SK-N-SH treated with all-trans-retinoic acid at 6 μM for 48 hours (cell line): ENCODE measurements around the gene CHST9.

Experiments
- ISL1 ChIP-seq: fragments of 250-450 bp; sonication (Bioruptor Pico); IDR thresholded peaks from 2 replicates; pipeline ENCODE4 v2.1.2; 2022; ENCODE audit warnings: mild to moderate bottlenecking, moderate library complexity
- RARB ChIP-seq: fragments of 250-450 bp; sonication (Bioruptor Pico); IDR thresholded peaks from 2 replicates; pipeline ENCODE4 v1.8.0; 2021; ENCODE audit warnings: mild to moderate bottlenecking, moderate library complexity
- ZFP3 ChIP-seq: fragments of 250-450 bp; sonication (Bioruptor Pico); IDR thresholded peaks from 2 replicates; pipeline ENCODE4 v1.5.0; 2020; ENCODE audit warnings: mild to moderate bottlenecking, moderate library complexity
- TF ChIP-seq, protein P1 (sequence below): fragments of 250-450 bp; sonication (Bioruptor Pico); IDR thresholded peaks from 2 replicates; pipeline ENCODE4 v1.8.0; 2020; ENCODE audit warnings: mild to moderate bottlenecking, moderate library complexity, borderline replicate concordance

DNA sequence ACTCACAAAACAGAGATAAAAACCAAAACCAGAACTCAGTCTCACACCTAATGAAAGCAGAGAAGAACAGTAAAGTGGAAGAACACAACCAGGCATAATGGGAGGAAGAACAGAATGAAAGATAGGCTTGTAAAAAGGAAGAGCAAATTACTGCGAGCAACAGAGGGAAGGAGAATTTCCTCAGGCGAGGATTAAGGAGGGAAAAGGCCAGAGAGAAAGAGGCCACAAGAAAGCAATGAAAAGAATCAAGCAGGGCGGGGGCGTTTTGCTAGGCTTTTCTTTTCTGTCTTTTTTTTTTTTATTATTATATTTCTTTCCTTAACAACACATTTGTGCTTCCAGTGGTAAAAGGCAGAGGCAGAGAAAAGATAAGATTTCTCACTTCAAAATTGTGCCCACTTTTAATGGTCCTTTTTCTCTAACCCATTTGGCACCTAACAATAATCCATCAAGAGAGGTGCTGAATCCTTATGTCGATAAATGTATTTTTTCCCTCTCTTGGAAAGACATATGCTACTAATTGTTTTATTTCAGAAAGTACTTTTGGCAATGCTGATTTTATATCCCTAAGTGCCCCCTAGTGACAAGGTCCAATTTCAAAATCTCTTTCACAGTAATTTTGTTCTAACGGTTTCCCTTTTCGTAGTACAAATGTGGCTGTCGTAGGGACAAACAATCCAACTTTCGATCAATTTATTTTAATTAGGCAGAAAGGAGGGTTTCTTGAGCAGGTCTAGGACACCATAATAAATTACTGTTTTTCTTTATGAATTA, 180.9 kb downstream of the CHST9 start:
- TF ChIP-seq, protein P1, sequence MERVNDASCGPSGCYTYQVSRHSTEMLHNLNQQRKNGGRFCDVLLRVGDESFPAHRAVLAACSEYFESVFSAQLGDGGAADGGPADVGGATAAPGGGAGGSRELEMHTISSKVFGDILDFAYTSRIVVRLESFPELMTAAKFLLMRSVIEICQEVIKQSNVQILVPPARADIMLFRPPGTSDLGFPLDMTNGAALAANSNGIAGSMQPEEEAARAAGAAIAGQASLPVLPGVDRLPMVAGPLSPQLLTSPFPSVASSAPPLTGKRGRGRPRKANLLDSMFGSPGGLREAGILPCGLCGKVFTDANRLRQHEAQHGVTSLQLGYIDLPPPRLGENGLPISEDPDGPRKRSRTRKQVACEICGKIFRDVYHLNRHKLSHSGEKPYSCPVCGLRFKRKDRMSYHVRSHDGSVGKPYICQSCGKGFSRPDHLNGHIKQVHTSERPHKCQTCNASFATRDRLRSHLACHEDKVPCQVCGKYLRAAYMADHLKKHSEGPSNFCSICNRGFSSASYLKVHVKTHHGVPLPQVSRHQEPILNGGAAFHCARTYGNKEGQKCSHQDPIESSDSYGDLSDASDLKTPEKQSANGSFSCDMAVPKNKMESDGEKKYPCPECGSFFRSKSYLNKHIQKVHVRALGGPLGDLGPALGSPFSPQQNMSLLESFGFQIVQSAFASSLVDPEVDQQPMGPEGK: no peak
- TF ChIP-seq ISL1 (CRISPR knock-in tag): no peak
- TF ChIP-seq ZFP3 (CRISPR knock-in tag): no peak
- TF ChIP-seq RARB (CRISPR knock-in tag): no peak
